ENCODE data around the gene TFPT.

Gene TFPT

GRCh38 chr19:54136086-54136863, 20.8 kb upstream of the TFPT start:
- TF ChIP-seq MAX (IDR thresholded peaks at IDR 0.05): no peak
- TF ChIP-seq TAF1 (IDR thresholded peaks at IDR 0.05; ENCODE audit: low read depth): no peak
- no peak for TF ChIP-seq YY1 (IDR thresholded peaks at IDR 0.05; ENCODE audit: low read depth)

DNA sequence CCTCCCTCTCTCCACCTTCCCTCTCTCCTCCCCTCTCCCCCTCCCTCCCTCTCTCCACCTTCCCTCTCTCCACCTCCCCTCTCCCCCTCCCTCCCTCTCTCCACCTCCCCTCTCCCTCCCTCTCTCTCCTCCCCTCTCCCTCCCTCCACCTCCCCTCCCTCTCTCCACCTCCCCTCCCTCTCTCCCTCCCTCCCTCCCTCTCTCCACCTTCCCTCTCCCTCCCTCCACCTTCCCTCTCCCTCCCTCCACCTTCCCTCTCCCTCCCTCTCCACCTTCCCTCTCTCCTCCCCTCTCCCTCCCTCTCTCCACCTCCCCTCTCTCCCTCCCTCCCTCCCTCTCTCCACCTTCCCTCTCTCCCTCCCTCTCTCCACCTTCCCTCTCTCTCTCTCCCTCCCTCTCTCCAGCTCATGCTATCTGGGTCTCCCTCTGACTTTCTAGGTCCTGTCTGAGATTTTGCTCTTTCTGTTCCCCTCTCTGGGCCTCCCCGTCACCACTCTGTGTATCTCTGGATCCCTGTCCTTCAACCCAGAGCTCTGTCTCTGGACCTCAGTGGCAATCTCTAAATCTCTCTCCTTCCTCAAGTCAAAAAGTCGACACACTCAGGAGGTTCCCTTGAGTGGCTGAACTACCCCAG, 18.6 kb upstream of the TFPT start:
- TF ChIP-seq TCF12 (IDR thresholded peaks at IDR 0.05; ENCODE audit: low read depth): no peak
- TF ChIP-seq EGR1 (IDR thresholded peaks at IDR 0.05): no peak
- no peak for TF ChIP-seq MAX (IDR thresholded peaks at IDR 0.05)
- TF ChIP-seq CEBPB (IDR thresholded peaks at IDR 0.05): no peak
- TF ChIP-seq YY1 (IDR thresholded peaks at IDR 0.05; ENCODE audit: low read depth): no peak
- TF ChIP-seq FOXM1 (IDR thresholded peaks at IDR 0.05; ENCODE audit: borderline replicate concordance, low read depth): no peak
- TF ChIP-seq TEAD4 (IDR thresholded peaks at IDR 0.05): no peak
- TF ChIP-seq NFIC (IDR thresholded peaks at IDR 0.05): no peak
- no peak for TF ChIP-seq CREB1 (IDR thresholded peaks at IDR 0.05; ENCODE audit: low read depth)
- no peak for TF ChIP-seq EP300 (IDR thresholded peaks at IDR 0.05; ENCODE audit: borderline replicate concordance)
- TF ChIP-seq, protein P1, sequence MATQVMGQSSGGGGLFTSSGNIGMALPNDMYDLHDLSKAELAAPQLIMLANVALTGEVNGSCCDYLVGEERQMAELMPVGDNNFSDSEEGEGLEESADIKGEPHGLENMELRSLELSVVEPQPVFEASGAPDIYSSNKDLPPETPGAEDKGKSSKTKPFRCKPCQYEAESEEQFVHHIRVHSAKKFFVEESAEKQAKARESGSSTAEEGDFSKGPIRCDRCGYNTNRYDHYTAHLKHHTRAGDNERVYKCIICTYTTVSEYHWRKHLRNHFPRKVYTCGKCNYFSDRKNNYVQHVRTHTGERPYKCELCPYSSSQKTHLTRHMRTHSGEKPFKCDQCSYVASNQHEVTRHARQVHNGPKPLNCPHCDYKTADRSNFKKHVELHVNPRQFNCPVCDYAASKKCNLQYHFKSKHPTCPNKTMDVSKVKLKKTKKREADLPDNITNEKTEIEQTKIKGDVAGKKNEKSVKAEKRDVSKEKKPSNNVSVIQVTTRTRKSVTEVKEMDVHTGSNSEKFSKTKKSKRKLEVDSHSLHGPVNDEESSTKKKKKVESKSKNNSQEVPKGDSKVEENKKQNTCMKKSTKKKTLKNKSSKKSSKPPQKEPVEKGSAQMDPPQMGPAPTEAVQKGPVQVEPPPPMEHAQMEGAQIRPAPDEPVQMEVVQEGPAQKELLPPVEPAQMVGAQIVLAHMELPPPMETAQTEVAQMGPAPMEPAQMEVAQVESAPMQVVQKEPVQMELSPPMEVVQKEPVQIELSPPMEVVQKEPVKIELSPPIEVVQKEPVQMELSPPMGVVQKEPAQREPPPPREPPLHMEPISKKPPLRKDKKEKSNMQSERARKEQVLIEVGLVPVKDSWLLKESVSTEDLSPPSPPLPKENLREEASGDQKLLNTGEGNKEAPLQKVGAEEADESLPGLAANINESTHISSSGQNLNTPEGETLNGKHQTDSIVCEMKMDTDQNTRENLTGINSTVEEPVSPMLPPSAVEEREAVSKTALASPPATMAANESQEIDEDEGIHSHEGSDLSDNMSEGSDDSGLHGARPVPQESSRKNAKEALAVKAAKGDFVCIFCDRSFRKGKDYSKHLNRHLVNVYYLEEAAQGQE (IDR thresholded peaks at IDR 0.05; ENCODE audit: low read depth): no peak
- no peak for TF ChIP-seq TAF1 (IDR thresholded peaks at IDR 0.05; ENCODE audit: low read depth)
- no peak for TF ChIP-seq RAD21 (IDR thresholded peaks at IDR 0.05; ENCODE audit: low read depth)
- TF ChIP-seq ZBTB7A (IDR thresholded peaks at IDR 0.05; ENCODE audit: low read depth): no peak
- TF ChIP-seq, protein P2, sequence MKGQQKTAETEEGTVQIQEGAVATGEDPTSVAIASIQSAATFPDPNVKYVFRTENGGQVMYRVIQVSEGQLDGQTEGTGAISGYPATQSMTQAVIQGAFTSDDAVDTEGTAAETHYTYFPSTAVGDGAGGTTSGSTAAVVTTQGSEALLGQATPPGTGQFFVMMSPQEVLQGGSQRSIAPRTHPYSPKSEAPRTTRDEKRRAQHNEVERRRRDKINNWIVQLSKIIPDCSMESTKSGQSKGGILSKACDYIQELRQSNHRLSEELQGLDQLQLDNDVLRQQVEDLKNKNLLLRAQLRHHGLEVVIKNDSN (IDR thresholded peaks at IDR 0.05): no peak

DNA sequence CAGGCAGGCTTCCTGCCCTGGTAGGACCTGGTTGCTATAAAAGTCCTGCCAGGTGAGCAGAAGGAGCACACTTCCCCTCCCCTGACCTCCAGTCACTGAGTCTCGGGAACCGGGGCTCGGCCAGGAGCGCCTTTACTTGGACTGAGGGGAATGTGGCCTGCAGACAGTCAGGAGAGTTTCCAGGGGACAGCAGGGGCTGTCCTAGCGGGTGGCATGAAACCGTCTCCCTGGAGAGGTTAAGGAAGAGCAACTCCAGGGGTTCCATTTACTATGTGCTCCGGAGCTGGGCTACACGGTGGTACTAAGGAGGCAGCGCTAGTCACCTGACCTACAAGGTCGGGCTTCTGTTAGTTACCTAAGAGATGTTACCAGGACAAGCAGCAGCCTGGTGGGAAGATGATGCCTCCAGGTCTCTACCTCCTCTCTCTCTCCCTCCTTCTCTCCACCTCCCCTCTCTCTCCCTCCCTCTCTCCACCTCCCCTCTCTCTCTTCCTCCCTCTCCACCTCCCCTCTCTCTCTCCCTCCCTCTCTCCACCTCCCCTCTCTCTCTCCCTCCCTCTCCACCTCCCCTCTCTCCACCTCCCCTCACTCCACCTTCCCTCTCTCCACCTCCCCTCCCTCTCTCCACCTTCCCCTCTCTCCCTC, 18.0 kb upstream of the TFPT start:
- TF ChIP-seq CREB1 (IDR thresholded peaks at IDR 0.05; ENCODE audit: low read depth): no peak
- TF ChIP-seq CEBPB (IDR thresholded peaks at IDR 0.05): no peak
- no peak for TF ChIP-seq MAX (IDR thresholded peaks at IDR 0.05)
- TF ChIP-seq RAD21 (IDR thresholded peaks at IDR 0.05; ENCODE audit: low read depth): no peak
- TF ChIP-seq EP300 (IDR thresholded peaks at IDR 0.05; ENCODE audit: borderline replicate concordance): no peak
- no peak for TF ChIP-seq YY1 (IDR thresholded peaks at IDR 0.05; ENCODE audit: low read depth)
- TF ChIP-seq, protein P1 (IDR thresholded peaks at IDR 0.05; ENCODE audit: low read depth): no peak
- no peak for TF ChIP-seq TAF1 (IDR thresholded peaks at IDR 0.05; ENCODE audit: low read depth)
- no peak for TF ChIP-seq TEAD4 (IDR thresholded peaks at IDR 0.05)
- no peak for TF ChIP-seq ZBTB7A (IDR thresholded peaks at IDR 0.05; ENCODE audit: low read depth)
- TF ChIP-seq FOXM1 (IDR thresholded peaks at IDR 0.05; ENCODE audit: borderline replicate concordance, low read depth): no peak
- TF ChIP-seq, protein P2 (IDR thresholded peaks at IDR 0.05): no peak
- TF ChIP-seq EGR1 (IDR thresholded peaks at IDR 0.05): no peak
- no peak for TF ChIP-seq NFIC (IDR thresholded peaks at IDR 0.05)
- TF ChIP-seq TCF12 (IDR thresholded peaks at IDR 0.05; ENCODE audit: low read depth): no peak

DNA sequence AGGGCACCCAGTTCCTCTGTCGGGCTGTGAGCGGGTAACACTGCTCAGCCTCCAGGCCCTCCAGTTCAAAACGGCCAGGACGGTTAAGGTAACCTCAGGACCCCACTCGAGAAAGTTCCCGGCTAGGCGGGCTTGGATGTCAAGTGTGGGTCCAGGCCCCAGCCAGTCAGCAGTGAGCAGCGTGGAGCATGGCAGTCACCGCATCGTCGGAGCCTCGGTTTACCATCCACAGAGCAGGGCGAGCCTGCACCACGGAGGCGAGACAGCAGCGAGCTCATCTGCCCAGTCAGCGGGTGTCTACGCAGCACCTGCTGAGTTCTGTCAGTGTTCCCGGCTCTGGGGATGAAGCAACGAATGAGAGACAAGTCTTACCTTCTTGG, 14.2 kb upstream of the TFPT start:
- TF ChIP-seq TEAD4 (IDR thresholded peaks at IDR 0.05) (no peak), MAX (IDR thresholded peaks at IDR 0.05) (no peak), ZBTB7A (IDR thresholded peaks at IDR 0.05; ENCODE audit: low read depth) (no peak), CREB1 (IDR thresholded peaks at IDR 0.05; ENCODE audit: low read depth) (no peak), TCF12 (IDR thresholded peaks at IDR 0.05; ENCODE audit: low read depth) (no peak), YY1 (IDR thresholded peaks at IDR 0.05; ENCODE audit: low read depth) (no peak), FOXM1 (IDR thresholded peaks at IDR 0.05; ENCODE audit: borderline replicate concordance, low read depth) (no peak), CEBPB (IDR thresholded peaks at IDR 0.05) (no peak), TAF1 (IDR thresholded peaks at IDR 0.05; ENCODE audit: low read depth) (no peak)
- TF ChIP-seq, protein P1 (IDR thresholded peaks at IDR 0.05; ENCODE audit: low read depth): no peak
- TF ChIP-seq, protein P2 (IDR thresholded peaks at IDR 0.05): no peak
